KOPT-K1 (cell line): Measurements from ENCODE around the gene S100A8.
A peak's percentile ranks its signal among the peaks of the same experiment; 100 is the strongest.

Experiments
- H3K27ac ChIP-seq: fragments of 200-600 bp; sonication (generic); 2 replicates; pipeline ENCODE4 v1.5.1; 2016; ENCODE audit warnings: antibody characterized with exemption, mild to moderate bottlenecking, low read depth, low read length; ENCODE audit not compliant: poor library complexity, severe bottlenecking
- H3K36me3 ChIP-seq: fragments of 200-600 bp; sonication (generic); 2 replicates; pipeline ENCODE4 v1.5.1; 2017; ENCODE audit warnings: antibody characterized with exemption, mild to moderate bottlenecking, low read length, moderate library complexity; ENCODE audit not compliant: insufficient read depth
- H3K9me3 ChIP-seq: fragments of 200-600 bp; sonication (generic); 2 replicates; pipeline ENCODE4 v1.5.1; 2017; ENCODE audit warnings: antibody characterized with exemption, low read length, mild to moderate bottlenecking; ENCODE audit not compliant: insufficient read depth, poor library complexity, severe bottlenecking

S100A8 gene

DNA sequence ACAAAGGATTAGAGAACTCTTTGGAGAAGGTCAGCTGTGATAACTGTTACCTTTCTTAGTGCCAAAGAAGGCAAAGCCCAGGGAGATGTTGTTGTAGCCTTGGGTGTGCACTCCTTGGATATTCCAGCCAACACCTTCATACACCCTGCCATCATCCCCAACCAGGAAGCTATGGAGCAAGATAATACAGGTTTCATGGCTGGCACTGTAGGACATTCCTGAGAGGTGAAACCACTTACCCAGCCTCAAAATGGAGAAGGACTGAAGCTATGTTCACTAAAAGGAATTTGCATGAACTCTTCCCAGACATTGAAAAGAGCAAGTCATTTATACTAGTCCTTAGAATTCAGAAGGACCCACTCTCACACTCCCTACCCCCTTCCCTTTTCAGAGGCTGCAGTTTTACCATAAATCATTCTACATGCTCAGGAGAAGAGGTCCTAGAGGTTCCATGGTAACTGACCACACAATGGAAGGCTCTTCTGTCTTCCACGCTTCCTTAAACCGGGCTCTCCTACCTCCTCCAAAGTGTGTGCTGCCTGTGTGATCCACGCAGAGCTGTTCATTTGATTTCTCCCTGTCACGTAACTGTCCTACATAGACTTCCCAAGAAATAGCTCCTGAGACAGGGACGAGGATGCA, 47.7 kb downstream of the S100A8 start:
- Histone ChIP-seq H3K9me3 (no peaks in the 10 kb centered on the region), H3K36me3 (no peaks in the 10 kb centered on the region), H3K27ac (peak overlapping the region; percentile 32)

DNA sequence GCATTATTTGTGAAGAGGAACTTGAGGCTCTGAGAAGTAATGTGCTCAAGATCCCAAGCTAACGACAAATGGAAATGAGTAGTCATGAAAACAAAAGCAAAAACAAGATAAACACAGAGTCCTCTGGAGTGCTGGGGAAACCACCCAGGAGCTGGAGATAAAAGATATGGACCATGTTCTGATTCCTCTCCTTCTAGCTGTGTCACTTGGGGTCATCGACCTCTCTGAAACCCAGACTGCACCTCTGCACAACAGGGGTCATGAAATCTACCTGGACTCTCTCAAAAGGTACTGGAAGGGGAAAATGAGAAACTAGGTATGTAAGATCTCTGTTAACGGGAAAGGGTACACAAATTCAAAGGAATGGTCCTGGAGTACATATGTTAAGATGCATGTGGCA, 48.7 kb downstream of the S100A8 start:
- Histone ChIP-seq H3K27ac (no peak overlapping the region), H3K36me3 (no peaks in the 10 kb centered on the region)

GRCh38 chr1:153341431-153341934, 49.4 kb downstream of the S100A8 start:
- Histone ChIP-seq H3K27ac (no peak overlapping the region), H3K9me3 (no peaks in the 10 kb centered on the region), H3K36me3 (no peaks in the 10 kb centered on the region)

More for the DNA sequence above, 48.7 kb downstream of the S100A8 start:
- no peaks in the 10 kb centered on the region for H3K9me3 ChIP-seq

DNA sequence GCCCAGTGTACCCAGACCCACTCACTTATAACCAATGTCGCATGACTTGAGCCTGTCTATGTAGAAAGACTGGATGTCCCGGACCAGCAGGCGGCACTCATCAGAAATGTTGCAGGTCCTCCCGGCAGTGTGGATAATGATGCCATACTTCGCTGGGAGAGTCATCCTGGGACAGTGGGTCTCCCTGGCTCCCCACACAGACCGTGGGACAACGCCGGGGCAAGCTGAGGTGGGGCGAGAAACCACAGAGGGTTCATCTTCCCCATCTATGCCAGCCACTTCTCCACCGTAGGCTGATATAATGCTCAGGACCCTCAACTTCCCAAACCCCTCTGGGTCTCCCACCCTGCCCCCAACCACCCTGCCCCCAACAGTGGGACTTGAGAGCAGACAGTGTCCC, 50.5 kb downstream of the S100A8 start:
- Histone ChIP-seq H3K27ac (no peak overlapping the region), H3K36me3 (no peaks in the 10 kb centered on the region), H3K9me3 (no peaks in the 10 kb centered on the region)
